CD8-positive, alpha-beta memory T cell (primary cell): ENCODE measurements around the gene CEACAM3. TPM values are rescaled to one million over a fixed set of nuclear protein-coding genes. Genes with fewer than 3 reads are reported as not detected.
"Not testable (repeated sequence)": the region's sequence is repeated elsewhere in the genome, so short reads cannot be mapped to it uniquely, and the experiment has no call there.

Experiments used
- CTCF ChIA-PET: fragments of 350-600 bp; sonication (Branson Sonifier 250); formaldehyde crosslinking; loops from one replicate; lab custom pipeline; 2021; ENCODE audit warnings: antibody characterized with exemption; lab: Charles Lee
- POLR2A ChIA-PET: fragments of 350-600 bp; sonication (Branson Sonifier 250); formaldehyde crosslinking; loops from one replicate; lab custom pipeline; 2021; ENCODE audit warnings: antibody characterized with exemption; lab: Charles Lee
- DNase-seq, 5 donors: peaks; one replicate each; pipeline versions ENCODE4 v3.0.0 to v3.0.0-alpha.2; 2020 to 2022; ENCODE audit warnings: mixed read lengths in 1 of 5
- H3K27ac ChIP-seq: one replicate; pipeline ENCODE4 v1.7.0; 2013; ENCODE audit warnings: low read depth, mild to moderate bottlenecking, low read length, moderate library complexity
- H3K27me3 ChIP-seq: 2 replicates; pipeline ENCODE4 v1.7.0; 2013; ENCODE audit warnings: low read length, mild to moderate bottlenecking; ENCODE audit not compliant: insufficient read depth, poor library complexity, severe bottlenecking
- H3K36me3 ChIP-seq: 2 replicates; pipeline ENCODE4 v1.7.0; 2013; ENCODE audit warnings: mild to moderate bottlenecking, low read length, moderate library complexity; ENCODE audit not compliant: insufficient read depth
- H3K4me1 ChIP-seq: 2 replicates; pipeline ENCODE4 v1.7.0; 2013; ENCODE audit warnings: mild to moderate bottlenecking, low read length, moderate library complexity; ENCODE audit not compliant: insufficient read depth
- H3K4me3 ChIP-seq: 2 replicates; pipeline ENCODE4 v1.7.0; 2013; ENCODE audit warnings: mild to moderate bottlenecking, low read length
- H3K9me3 ChIP-seq: 2 replicates; pipeline ENCODE4 v1.7.0; 2013; ENCODE audit warnings: mild to moderate bottlenecking, low read length
- H3K27ac Mint-ChIP-seq, 8 donors: one replicate each; pipeline ENCODE4 v1.8.0; 2020 to 2021; ENCODE audit warnings: mixed read lengths in 8 of 8, mild to moderate bottlenecking in 6 of 8, inconsistent platforms in 3 of 8, moderate library complexity in 3 of 8
- H3K27me3 Mint-ChIP-seq, 2 donors: one replicate each; pipeline ENCODE4 v1.8.0; 2020 to 2021; ENCODE audit warnings: mixed read lengths in 2 of 2, mild to moderate bottlenecking in 1 of 2, moderate library complexity in 1 of 2
- H3K36me3 Mint-ChIP-seq, 3 donors: one replicate each; pipeline ENCODE4 v1.8.0; 2020 to 2021; ENCODE audit warnings: mixed read lengths in 3 of 3, inconsistent platforms in 1 of 3, mild to moderate bottlenecking in 1 of 3
- H3K4me1 Mint-ChIP-seq, 3 donors: one replicate each; pipeline ENCODE4 v1.8.0; 2020 to 2021; ENCODE audit warnings: mixed read lengths in 3 of 3, inconsistent platforms in 1 of 3, mild to moderate bottlenecking in 1 of 3
- H3K4me3 Mint-ChIP-seq, 7 donors: one replicate each; pipeline ENCODE4 v1.8.0; 2020 to 2021; ENCODE audit warnings: mixed read lengths in 7 of 7, mild to moderate bottlenecking in 6 of 7, moderate library complexity in 4 of 7, inconsistent platforms in 2 of 7
- H3K9me3 Mint-ChIP-seq, 5 donors: one replicate each; pipeline ENCODE4 v1.8.0; 2020 to 2022; ENCODE audit warnings: mixed read lengths in 5 of 5, mild to moderate bottlenecking in 3 of 5, moderate library complexity in 2 of 5, inconsistent platforms in 1 of 5
- polyA plus RNA-seq: library from polyadenylated mRNA; unstranded; fragments of 300-500 nt; fragmentation: Illumina TruSeq; gene quantifications from one replicate; pipeline ENCODE4 v1.2.3, GENCODE V29; 2021
- total RNA-seq, 2 experiments: library from RNA; stranded (reverse); gene quantifications; one replicate each; pipeline ENCODE4 v1.2.3, GENCODE V29; 2021

The CEACAM3 gene
- total and polyA plus RNA-seq, 3 experiments from 2014 or later: not detected

GRCh38 chr19:41758846-41759245 lies 37.5 kb upstream of the CEACAM3 start:
- no peak overlapping the region for H3K4me3 Mint-ChIP-seq

GRCh38 chr19:41767115-41767514 lies 29.3 kb upstream of the CEACAM3 start:
- Mint-ChIP-seq H3K27me3 (peaks cover 9 to 66% of the 10 kb centered on the region in 2 donors), H3K27ac (no peak overlapping the region), H3K9me3 (no peaks in the 10 kb centered on the region), H3K4me1 (peaks cover 0 to 3% (median under 1%) of the 10 kb centered on the region in 3 donors), H3K4me3 (no peak overlapping the region), H3K36me3 (no peaks in the 10 kb centered on the region)
- ChIA-PET POLR2A (interaction anchor here (0.6 kb wide), 1 partner anchor 41 kb away, joined by 3 read pairs; no protein-coding TSS in a partner anchor), CTCF (no interaction called here)
- no peak overlapping the region for H3K4me3 ChIP-seq
- H3K9me3 ChIP-seq: no peaks in the 10 kb centered on the region
- H3K27ac ChIP-seq: no peak overlapping the region
- H3K4me1 ChIP-seq: peaks cover under 1% of the 10 kb centered on the region
- H3K27me3 ChIP-seq: no peaks in the 10 kb centered on the region
- H3K36me3 ChIP-seq: no peaks in the 10 kb centered on the region
- no peak for DNase-seq

More at GRCh38 chr19:41758846-41759245, 37.5 kb upstream of the CEACAM3 start:
- no peaks in the 10 kb centered on the region for H3K36me3 ChIP-seq
- H3K4me1 Mint-ChIP-seq: peaks cover 1 to 3% (median 2%) of the 10 kb centered on the region in 3 donors
- DNase-seq: no peak
- H3K9me3 ChIP-seq: no peaks in the 10 kb centered on the region
- peaks cover 16 to 75% of the 10 kb centered on the region in 2 donors for H3K27me3 Mint-ChIP-seq
- no peaks in the 10 kb centered on the region for H3K9me3 Mint-ChIP-seq
- H3K27ac ChIP-seq: no peak overlapping the region
- H3K27ac Mint-ChIP-seq: no peak overlapping the region
- no peak overlapping the region for H3K4me3 ChIP-seq
- ChIA-PET POLR2A (no interaction called here), CTCF (no interaction called here)
- no peaks in the 10 kb centered on the region for H3K27me3 ChIP-seq
- no peaks in the 10 kb centered on the region for H3K36me3 Mint-ChIP-seq
- H3K4me1 ChIP-seq: no peaks in the 10 kb centered on the region

GRCh38 chr19:41768105-41768504 lies 28.3 kb upstream of the CEACAM3 start:
- DNase-seq, CTCF ChIA-PET: not testable (repeated sequence)

GRCh38 chr19:41769608-41770007 lies 26.8 kb upstream of the CEACAM3 start:
- Mint-ChIP-seq H3K4me1 (peaks cover 14 to 25% (median 23%) of the 10 kb centered on the region in 3 donors), H3K27ac (no peak overlapping the region), H3K9me3 (no peaks in the 10 kb centered on the region), H3K27me3 (peaks cover 20 to 71% of the 10 kb centered on the region in 2 donors), H3K4me3 (no peak overlapping the region), H3K36me3 (no peaks in the 10 kb centered on the region)
- no peak overlapping the region for H3K4me3 ChIP-seq
- POLR2A ChIA-PET: no interaction called here
- no peak overlapping the region for H3K27ac ChIP-seq
- CTCF ChIA-PET: interaction anchor here (1.8 to 2.6 kb wide), 2 partner anchors 12 to 16 kb away, joined by 4 to 12 read pairs; no protein-coding TSS in a partner anchor
- H3K9me3 ChIP-seq: no peaks in the 10 kb centered on the region
- DNase-seq: no peak
- no peaks in the 10 kb centered on the region for H3K27me3 ChIP-seq
- H3K36me3 ChIP-seq: no peaks in the 10 kb centered on the region
- H3K4me1 ChIP-seq: peaks cover 25% of the 10 kb centered on the region

More at GRCh38 chr19:41768105-41768504, 28.3 kb upstream of the CEACAM3 start:
- H3K27me3 ChIP-seq, H3K36me3 ChIP-seq, H3K36me3 Mint-ChIP-seq, H3K4me3 Mint-ChIP-seq, H3K4me3 ChIP-seq, POLR2A ChIA-PET, H3K27ac Mint-ChIP-seq, H3K9me3 Mint-ChIP-seq, H3K27ac ChIP-seq, H3K9me3 ChIP-seq: not testable (repeated sequence)
- peaks cover 10% of the 10 kb centered on the region for H3K4me1 ChIP-seq
- Mint-ChIP-seq H3K27me3 (peaks cover 16 to 66% of the 10 kb centered on the region in 2 donors), H3K4me1 (peaks cover 3 to 11% (median 8%) of the 10 kb centered on the region in 3 donors)

GRCh38 chr19:41771410-41771809 lies 25.0 kb upstream of the CEACAM3 start:
- Histone ChIP-seq H3K27me3 (peaks cover 5% of the 10 kb centered on the region), H3K4me1 (peaks cover 32% of the 10 kb centered on the region), H3K4me3 (no peak overlapping the region), H3K36me3 (no peaks in the 10 kb centered on the region), H3K27ac (no peak overlapping the region), H3K9me3 (no peaks in the 10 kb centered on the region)
- H3K27me3 Mint-ChIP-seq: peaks cover 33 to 70% of the 10 kb centered on the region in 2 donors
- no peak for DNase-seq
- CTCF ChIA-PET: interaction anchor here (2.6 kb wide), 1 partner anchor 18 kb away, joined by 12 read pairs; no protein-coding TSS in a partner anchor
- no peaks in the 10 kb centered on the region for H3K36me3 Mint-ChIP-seq
- H3K27ac Mint-ChIP-seq: no peak overlapping the region
- H3K4me3 Mint-ChIP-seq: no peak overlapping the region
- peaks cover 21 to 31% (median 30%) of the 10 kb centered on the region in 3 donors for H3K4me1 Mint-ChIP-seq
- POLR2A ChIA-PET: interaction anchor here (0.6 kb wide), 1 partner anchor 18 kb away, joined by 3 read pairs; no protein-coding TSS in a partner anchor
- H3K9me3 Mint-ChIP-seq: no peaks in the 10 kb centered on the region

GRCh38 chr19:41774515-41774980 lies 21.8 kb upstream of the CEACAM3 start:
- H3K36me3 ChIP-seq: no peaks in the 10 kb centered on the region
- peaks cover 35 to 80% of the 10 kb centered on the region in 2 donors for H3K27me3 Mint-ChIP-seq
- H3K4me3 Mint-ChIP-seq: peak overlapping the region in 5 of 7 donors; percentile 28 to 63 (median 53)
- no peak overlapping the region for H3K27ac ChIP-seq
- H3K36me3 Mint-ChIP-seq: no peaks in the 10 kb centered on the region
- no peaks in the 10 kb centered on the region for H3K9me3 ChIP-seq
- peaks cover 32% of the 10 kb centered on the region for H3K4me1 ChIP-seq
- ChIA-PET POLR2A (interaction anchor here (0.7 kb wide), 1 partner anchor 476 kb away, joined by 3 read pairs; no protein-coding TSS in a partner anchor), CTCF (interaction anchor here (0.6 to 5.3 kb wide), 3 partner anchors 10 to 29 kb away, joined by 3 to 29 read pairs (median 3); partner anchors contain the start of gene CEACAM6)
- H3K4me1 Mint-ChIP-seq: peaks cover 21 to 31% (median 30%) of the 10 kb centered on the region in 3 donors
- H3K27ac Mint-ChIP-seq: peak overlapping the region in 3 of 8 donors; percentile 7 to 41 (median 21)
- no peaks in the 10 kb centered on the region for H3K9me3 Mint-ChIP-seq
- peak in 3 of 5 donors; percentile 9 to 71 (median 46) for DNase-seq
- peaks cover 13% of the 10 kb centered on the region for H3K27me3 ChIP-seq
- no peak overlapping the region for H3K4me3 ChIP-seq

GRCh38 chr19:41776700-41777099 lies 19.7 kb upstream of the CEACAM3 start:
- peaks cover 32% of the 10 kb centered on the region for H3K4me1 ChIP-seq
- peaks cover 21 to 31% (median 30%) of the 10 kb centered on the region in 3 donors for H3K4me1 Mint-ChIP-seq
- H3K4me3 Mint-ChIP-seq: no peak overlapping the region
- POLR2A ChIA-PET: interaction anchor here (0.6 kb wide), 1 partner anchor 26 kb away, joined by 3 read pairs; no protein-coding TSS in a partner anchor
- no peak for DNase-seq
- H3K36me3 Mint-ChIP-seq: no peaks in the 10 kb centered on the region
- H3K9me3 Mint-ChIP-seq: no peaks in the 10 kb centered on the region
- H3K36me3 ChIP-seq: no peaks in the 10 kb centered on the region
- no peaks in the 10 kb centered on the region for H3K9me3 ChIP-seq
- H3K27me3 ChIP-seq: peaks cover 13% of the 10 kb centered on the region
- no peak overlapping the region for H3K4me3 ChIP-seq
- H3K27ac ChIP-seq: no peak overlapping the region
- H3K27ac Mint-ChIP-seq: no peak overlapping the region
- CTCF ChIA-PET: interaction anchor here (0.8 to 5.3 kb wide), 4 partner anchors 8 to 25 kb away, joined by 4 to 29 read pairs (median 5); partner anchors contain the start of gene CEACAM6
- peaks cover 38 to 81% of the 10 kb centered on the region in 2 donors for H3K27me3 Mint-ChIP-seq

GRCh38 chr19:41783612-41784011 lies 12.8 kb upstream of the CEACAM3 start:
- peaks cover 11% of the 10 kb centered on the region for H3K4me1 ChIP-seq
- H3K27me3 Mint-ChIP-seq: peaks cover 33 to 63% of the 10 kb centered on the region in 2 donors
- no peak overlapping the region for H3K27ac Mint-ChIP-seq
- H3K36me3 Mint-ChIP-seq: no peaks in the 10 kb centered on the region
- no peak for DNase-seq
- no peak overlapping the region for H3K4me3 ChIP-seq
- no peaks in the 10 kb centered on the region for H3K36me3 ChIP-seq
- H3K9me3 ChIP-seq: no peaks in the 10 kb centered on the region
- no peak overlapping the region for H3K4me3 Mint-ChIP-seq
- peaks cover 14 to 17% (median 17%) of the 10 kb centered on the region in 3 donors for H3K4me1 Mint-ChIP-seq
- H3K27ac ChIP-seq: no peak overlapping the region
- H3K27me3 ChIP-seq: peaks cover 8% of the 10 kb centered on the region
- POLR2A ChIA-PET: no interaction called here
- CTCF ChIA-PET: interaction anchor here (0.7 to 4.5 kb wide), 3 partner anchors 11 to 676 kb away, joined by 3 to 66 read pairs (median 5); partner anchors contain the start of gene CEACAM6
- H3K9me3 Mint-ChIP-seq: no peaks in the 10 kb centered on the region
